GM19240 (cell line): Measurements from ENCODE around the gene DNASE2B.

Experiments used
- DNase-seq: peaks from one replicate; pipeline ENCODE4 v3.0.0; 2011; ENCODE audit warnings: low spot score; ENCODE audit not compliant: insufficient read length

The DNASE2B gene

GRCh38 chr1:84398175-84399155 lies at the start of gene DNASE2B:
DNASE2B (plus strand) TSS chr1:84398484; CDS start chr1:84398565, 81 bp downstream.
- no peak for DNase-seq

GRCh38 chr1:84348759-84349158 lies 49.5 kb upstream of the DNASE2B start:
- DNase-seq = no peak

- no peak for DNase-seq
Observed at GRCh38 chr1:84350104-84350503, 48.2 kb upstream of the DNASE2B start.

GRCh38 chr1:84350550-84350949 lies 47.7 kb upstream of the DNASE2B start:
- no peak for DNase-seq

- DNase-seq = no peak
Observed at GRCh38 chr1:84352298-84353106, 45.8 kb upstream of the DNASE2B start.

- no peak for DNase-seq
Observed at GRCh38 chr1:84353695-84354094, 44.6 kb upstream of the DNASE2B start.

GRCh38 chr1:84355556-84355955 lies 42.7 kb upstream of the DNASE2B start:
- DNase-seq = no peak

GRCh38 chr1:84356881-84357280 lies 41.4 kb upstream of the DNASE2B start:
- DNase-seq = no peak

GRCh38 chr1:84358695-84359094 lies 39.6 kb upstream of the DNASE2B start:
- DNase-seq = no peak

- no peak for DNase-seq
Observed at GRCh38 chr1:84360316-84360715, 38.0 kb upstream of the DNASE2B start.

- no peak for DNase-seq
Observed at GRCh38 chr1:84361796-84362195, 36.5 kb upstream of the DNASE2B start.

- DNase-seq = no peak
Observed at GRCh38 chr1:84363019-84363418, 35.3 kb upstream of the DNASE2B start.

GRCh38 chr1:84363622-84364021 lies 34.7 kb upstream of the DNASE2B start:
- no peak for DNase-seq

GRCh38 chr1:84365225-84366221 lies 32.8 kb upstream of the DNASE2B start:
- no peak for DNase-seq

GRCh38 chr1:84366786-84367185 lies 31.5 kb upstream of the DNASE2B start:
- DNase-seq = no peak

- DNase-seq = no peak
Observed at GRCh38 chr1:84367219-84367618, 31.1 kb upstream of the DNASE2B start.

- no peak for DNase-seq
Observed at GRCh38 chr1:84368441-84368840, 29.8 kb upstream of the DNASE2B start.

- no peak for DNase-seq
Observed at GRCh38 chr1:84370266-84370665, 28.0 kb upstream of the DNASE2B start.

- DNase-seq = no peak
Observed at GRCh38 chr1:84370831-84371394, 27.4 kb upstream of the DNASE2B start.

GRCh38 chr1:84373436-84374141 lies 24.7 kb upstream of the DNASE2B start:
- DNase-seq = no peak
